Left ventricle myocardium superior (tissue), 1 donor: Measurements from ENCODE around the gene SCO1. TPM values are rescaled to one million over a fixed set of nuclear protein-coding genes. Genes with fewer than 3 reads are reported as not detected.

Experiments
- ATAC-seq: fragments of 200-7000 bp; cut with Tn5 transposase; one replicate; pipeline ENCODE4 v1.9.1; 2020; ENCODE audit warnings: mild to moderate bottlenecking, moderate library complexity
- DNase-seq: peaks from one replicate; pipeline ENCODE4 v3.0.0-alpha.2; 2020
- intact Hi-C: fragments of 100-400 bp; cut with micrococcal nuclease; formaldehyde crosslinking; loops from one replicate; pipeline ENCODE4 v1.11.0; 2022
- total RNA-seq: library from RNA; stranded (reverse); fragmentation: NEBNext Ultra II Directional; extraction: Animal tissue kit (Norgen Biotek cat#: 25700); gene quantifications from one replicate; pipeline ENCODE4 v1.2.1, GENCODE V29; 2021
- donor health status: DM: no; HTN: yes; CAD: no; lungs with severe emphysema.

SCO1 gene
- total RNA-seq, 1 donor from 2014 or later: 32.3 TPM

- no peak for DNase-seq
- no peak for ATAC-seq
- intact Hi-C loops: no loop called here
Observed at GRCh38 chr17:10668775-10669174, 28.6 kb downstream of the SCO1 start.

- ATAC-seq (no peak), DNase-seq (no peak)
- intact Hi-C loops: no loop called here
Observed at GRCh38 chr17:10666906-10667305, 30.4 kb downstream of the SCO1 start.

- no peak for ATAC-seq
- intact Hi-C loops: no loop called here
- no peak for DNase-seq
Observed at GRCh38 chr17:10664571-10664970, 32.8 kb downstream of the SCO1 start.

- DNase-seq (no peak), ATAC-seq (no peak)
- intact Hi-C loops: no loop called here
Observed at GRCh38 chr17:10663231-10663630, 34.1 kb downstream of the SCO1 start.

- intact Hi-C loops: no loop called here
- DNase-seq (no peak), ATAC-seq (no peak)
Observed at GRCh38 chr17:10661437-10661836, 35.9 kb downstream of the SCO1 start.

- intact Hi-C loops: no loop called here
- DNase-seq: no peak
- no peak for ATAC-seq
Observed at GRCh38 chr17:10657879-10658278, 39.5 kb downstream of the SCO1 start.

- intact Hi-C loops: no loop called here
- no peak for ATAC-seq
- DNase-seq: no peak
Observed at GRCh38 chr17:10657148-10657547, 40.2 kb downstream of the SCO1 start, which contains the start of gene MYH3. Gene MYH3, minus strand, starts transcription at chr17:10657309. Its CDS starts 2,245 bp downstream, at chr17:10655064.

GRCh38 chr17:10653987-10654386 lies 43.3 kb downstream of the SCO1 start:
- intact Hi-C loops: no loop called here
- ATAC-seq: no peak
- no peak for DNase-seq

GRCh38 chr17:10652984-10653659 lies 44.2 kb downstream of the SCO1 start:
- intact Hi-C loops: no loop called here
- ATAC-seq: no peak
- DNase-seq: peak; percentile 41

GRCh38 chr17:10651927-10652326 lies 45.4 kb downstream of the SCO1 start:
- DNase-seq: no peak
- intact Hi-C loops: no loop called here
- no peak for ATAC-seq

GRCh38 chr17:10649602-10650001 lies 47.7 kb downstream of the SCO1 start:
- intact Hi-C loops: loop anchor here (10.0 kb wide), 1 partner anchor 195 kb away; no protein-coding TSS in a partner anchor
- DNase-seq: no peak
- no peak for ATAC-seq

- ATAC-seq (no peak), DNase-seq (no peak)
- intact Hi-C loops: loop anchor here (10.0 kb wide), 1 partner anchor 196 kb away; no protein-coding TSS in a partner anchor
Observed at GRCh38 chr17:10648956-10649355, 48.4 kb downstream of the SCO1 start.

GRCh38 chr17:10648381-10648780 lies 49.0 kb downstream of the SCO1 start:
- DNase-seq (no peak), ATAC-seq (no peak)
- intact Hi-C loops: loop anchor here (10.0 kb wide), 1 partner anchor 196 kb away; no protein-coding TSS in a partner anchor

GRCh38 chr17:10646392-10646990 lies 50.8 kb downstream of the SCO1 start:
- ATAC-seq: peak; percentile 73
- DNase-seq: peak; percentile 61
- intact Hi-C loops: loop anchor here (10.0 kb wide), 1 partner anchor 198 kb away; no protein-coding TSS in a partner anchor

- intact Hi-C loops: loop anchor here (10.0 kb wide), 1 partner anchor 204 kb away; no protein-coding TSS in a partner anchor
- no peak for DNase-seq
- ATAC-seq: no peak
Observed at GRCh38 chr17:10640475-10640874, 56.9 kb downstream of the SCO1 start.

GRCh38 chr17:10638151-10638550 lies 59.2 kb downstream of the SCO1 start:
- intact Hi-C loops: no loop called here
- ATAC-seq (no peak), DNase-seq (no peak)

- intact Hi-C loops: no loop called here
- DNase-seq: no peak
- ATAC-seq: no peak
Observed at GRCh38 chr17:10635290-10635689, 62.0 kb downstream of the SCO1 start.

GRCh38 chr17:10633738-10634379 lies 63.5 kb downstream of the SCO1 start:
- ATAC-seq (no peak), DNase-seq (no peak)
- intact Hi-C loops: no loop called here

GRCh38 chr17:10631701-10632100 lies 65.6 kb downstream of the SCO1 start:
- DNase-seq: no peak
- no peak for ATAC-seq
- intact Hi-C loops: no loop called here

- intact Hi-C loops: no loop called here
- DNase-seq (no peak), ATAC-seq (no peak)
Observed at GRCh38 chr17:10631048-10631700, 66.2 kb downstream of the SCO1 start.
